ENCODE results near the gene GCHFR. TPM values are rescaled to one million over a fixed set of nuclear protein-coding genes. Genes with fewer than 3 reads are reported as not detected.

The GCHFR gene
- total and polyA plus RNA-seq, 10 of the 15 experiments (the other 5 are each of a cell fraction or from before 2014, with no cell fraction given), result 10.5 to 94.0 (median 35.3) TPM

- H3K9ac ChIP-seq (ENCODE audit: control insufficient read depth, insufficient read depth, low read length), result no peak overlapping the region
- H3K27me3 ChIP-seq (replicated peaks in 1 of 2; ENCODE audit: control insufficient read depth in 2 of 2, insufficient read depth in 2 of 2, low read length in 1 of 2), result no peaks in the 10 kb centered on the region
- BruUV-seq (replicated peaks), result no TSS peak
- FAIRE-seq (no peak), DNase-seq (ENCODE audit: low read depth, low spot score) (no peak), ATAC-seq (no peak)
- no peaks in the 10 kb centered on the region for H4K20me1 ChIP-seq (ENCODE audit: control insufficient read depth, insufficient read depth)
- peaks cover 26% of the 10 kb centered on the region for H3K4me1 ChIP-seq (ENCODE audit: control insufficient read depth, insufficient read depth, low read length)
- no peak overlapping the region for H3K4me3 ChIP-seq
- no peak for TF ChIP-seq POLR2A (IDR thresholded peaks at IDR 0.05; ENCODE audit: low read depth, low read length)
- TF ChIP-seq USF1 (IDR thresholded peaks at IDR 0.05; ENCODE audit: borderline replicate concordance, extremely low read length, insufficient read depth, low read depth, low read length), result no peak
- TF ChIP-seq BRCA1 (IDR thresholded peaks at IDR 0.05; ENCODE audit: low read depth, low read length), result no peak
- no peak for TF ChIP-seq CREM (IDR thresholded peaks at IDR 0.05; ENCODE audit: low read depth)
- TF ChIP-seq SP1 (IDR thresholded peaks at IDR 0.05; ENCODE audit: low read depth, low read length), result no peak
- no peak for TF ChIP-seq SMAD1 (IDR thresholded peaks at IDR 0.05; ENCODE audit: low read depth, partially characterized antibody)
- no peak for TF ChIP-seq SREBF2 (IDR thresholded peaks at IDR 0.05; ENCODE audit: low read length)
- TF ChIP-seq ZNF384 (IDR thresholded peaks at IDR 0.05; ENCODE audit: borderline replicate concordance, low read depth, low read length), result no peak
- no peak for TF ChIP-seq KLF5 (IDR thresholded peaks at IDR 0.05; ENCODE audit: partially characterized antibody)
- TF ChIP-seq CHD1 (IDR thresholded peaks at IDR 0.05; ENCODE audit: low read depth, low read length), result no peak
- TF ChIP-seq HSF1 (IDR thresholded peaks at IDR 0.05; ENCODE audit: low read depth, low read length), result no peak
- TF ChIP-seq SKIL (IDR thresholded peaks at IDR 0.05; ENCODE audit: low read depth, poor library complexity, severe bottlenecking), result no peak
- TF ChIP-seq HDGF (IDR thresholded peaks at IDR 0.05), result no peak
- TF ChIP-seq ZNF207 (IDR thresholded peaks at IDR 0.05; ENCODE audit: borderline replicate concordance), result no peak
- TF ChIP-seq ETV6 (conservative IDR thresholded peaks at IDR 0.05 in 1 of 2, IDR thresholded peaks at IDR 0.05 in 1 of 2; ENCODE audit: borderline replicate concordance in 1 of 2, low read depth in 1 of 2), result no peak
- TF ChIP-seq DPF2 (IDR thresholded peaks at IDR 0.05), result no peak
- no peak for TF ChIP-seq LARP7 (IDR thresholded peaks at IDR 0.05)
- TF ChIP-seq PBX3 (IDR thresholded peaks at IDR 0.05; ENCODE audit: insufficient replicate concordance, low read depth, low read length), result no peak
- ChIA-PET POLR2A (interaction anchor here (2.3 to 2.7 kb wide), 2 partner anchors 77 to 100 kb away, joined by 9 to 12 read pairs; partner anchors contain the start of gene RAD51), RAD21 (ENCODE audit: unreplicated experiment) (interaction anchor here (3.3 kb wide), 1 partner anchor 11 kb away, joined by 11 read pairs; no protein-coding TSS in a partner anchor), SMC1A (ENCODE audit: uncharacterized antibody, unreplicated experiment) (interaction anchor here (1.1 kb wide), 1 partner anchor 14 kb away, joined by 3 read pairs; no protein-coding TSS in a partner anchor), CTCF (interaction anchor here (1.5 to 1.9 kb wide), 2 partner anchors 8 to 77 kb away, joined by 5 to 6 read pairs; partner anchors contain the start of gene RAD51)
- H3K9me3 ChIP-seq (replicated peaks; ENCODE audit: control insufficient read depth, insufficient read depth, low read length), result no peaks in the 10 kb centered on the region
- peaks cover 0 to 16% of the 10 kb centered on the region in 2 experiments; a peak in 2 of 4 replicates for H3K36me3 ChIP-seq (ENCODE audit: control insufficient read depth in 2 of 2, insufficient read depth in 2 of 2, low read length in 1 of 2)
- intact Hi-C loops (cut with micrococcal nuclease; ENCODE audit: unreplicated experiment), result no loop called here
- in situ Hi-C loops (cut with MboI), result no loop called here
- H3K79me2 ChIP-seq (ENCODE audit: control insufficient read depth, insufficient read depth, low read length), result no peaks in the 10 kb centered on the region
- no peak overlapping the region for H2AFZ ChIP-seq (ENCODE audit: control insufficient read depth, low read depth, low read length)
- H3K4me2 ChIP-seq (ENCODE audit: control insufficient read depth, insufficient read depth), result no peak overlapping the region
- no peak overlapping the region for H3K27ac ChIP-seq (ENCODE audit: control insufficient read depth, insufficient read depth)
- 94% methylated on average over 5 of the region's 5 CpGs for whole genome bisulfite sequencing (ENCODE audit: insufficient coverage, insufficient replicate concordance, low lambda C conversion rate, missing lambda C conversion rate)
Observed at GRCh38 chr15:40771242-40771641, 7.4 kb downstream of the GCHFR start.
